LoVo (cell line): ENCODE results near the gene PSMC2.
A peak's percentile ranks its signal among the peaks of the same experiment; 100 is the strongest.

Experiments used
- DNase-seq: peaks from one replicate; pipeline ENCODE4 v3.0.0-alpha.2; 2016; ENCODE audit warnings: low spot score

The PSMC2 gene

DNA sequence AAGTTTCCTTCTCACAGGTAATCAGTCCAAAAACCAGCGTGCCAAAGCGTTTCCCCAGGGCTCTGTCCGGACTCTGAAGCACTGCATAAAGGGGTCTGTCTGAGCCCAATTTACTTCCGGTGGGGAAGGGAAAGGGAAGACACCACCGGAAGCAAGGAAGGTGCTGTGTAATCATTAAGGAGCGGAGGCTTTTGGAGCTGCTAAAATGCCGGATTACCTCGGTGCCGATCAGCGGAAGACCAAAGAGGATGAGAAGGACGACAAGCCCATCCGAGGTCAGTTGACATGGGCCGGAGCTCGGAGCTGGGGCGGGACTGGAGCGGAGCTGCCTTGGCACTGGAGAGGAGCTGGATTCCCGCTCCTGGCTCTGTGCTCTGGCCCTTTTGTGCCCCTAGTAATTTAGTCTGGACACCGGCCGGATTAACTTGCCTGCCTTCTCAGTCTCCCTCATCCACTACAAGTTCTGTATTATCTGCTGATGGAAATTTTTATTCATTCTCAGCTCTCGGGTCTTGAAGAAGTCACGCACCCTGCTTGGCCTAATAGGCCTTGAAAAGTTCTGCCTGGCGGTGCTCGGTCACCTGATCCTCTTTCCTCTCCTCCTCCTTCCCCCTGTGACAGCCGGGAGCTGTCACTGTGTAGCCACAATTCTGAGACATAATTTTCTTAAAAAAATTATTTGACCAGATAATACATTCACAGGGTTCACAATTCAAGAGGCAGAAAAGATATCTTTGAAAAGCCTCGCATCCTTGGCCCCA is at the start of gene PSMC2:
PSMC2 (plus strand) TSS at position 137 of the 761 bp plus-strand sequence; CDS start at position 206, 69 bp downstream.
- DNase-seq, result peak; percentile 95

GRCh38 chr7:103297837-103298179 is 49.6 kb upstream of the PSMC2 start:
- no peak for DNase-seq

- DNase-seq, result no peak
Measured at GRCh38 chr7:103299660-103300059, 47.8 kb upstream of the PSMC2 start.

- DNase-seq, result no peak
Measured at GRCh38 chr7:103301441-103301840, 46.0 kb upstream of the PSMC2 start.

DNA sequence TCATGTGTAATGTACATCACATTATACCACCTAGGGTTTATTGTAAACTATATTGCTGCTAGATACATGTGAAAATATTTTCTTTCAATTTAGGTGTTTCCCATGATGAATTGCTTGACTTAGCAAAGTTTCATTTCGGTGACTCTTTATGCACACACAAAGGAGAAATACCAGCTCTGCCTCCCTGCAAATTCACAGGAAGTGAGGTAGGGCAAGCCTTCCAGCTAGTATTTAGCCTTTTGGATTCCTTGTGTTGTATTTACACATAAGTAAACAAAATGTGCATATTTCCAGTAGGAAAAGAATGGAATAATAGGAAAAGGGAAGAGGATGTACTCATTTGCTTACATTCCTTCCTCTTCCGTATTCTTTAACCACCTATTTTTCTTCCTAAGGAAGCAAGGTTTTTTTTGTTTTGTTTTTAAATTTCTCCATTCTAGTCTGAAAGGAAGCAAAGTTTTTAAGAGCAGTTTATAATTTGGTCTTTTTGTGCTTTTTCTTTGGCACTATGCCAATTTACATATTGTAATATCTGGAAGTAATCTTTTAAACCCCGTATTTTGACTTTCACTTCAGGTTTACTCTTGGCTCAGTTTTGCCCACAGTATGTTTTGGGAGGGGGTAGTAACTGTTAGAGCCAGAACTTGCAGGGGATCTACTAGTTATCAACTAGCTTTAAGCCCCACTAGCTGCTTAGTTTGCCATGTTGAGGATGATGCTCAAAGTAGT is 39.8 kb upstream of the PSMC2 start:
- no peak for DNase-seq

- DNase-seq, result no peak
Measured at GRCh38 chr7:103314852-103315251, 32.6 kb upstream of the PSMC2 start.

GRCh38 chr7:103316380-103316941 is 31.0 kb upstream of the PSMC2 start:
- no peak for DNase-seq

DNA sequence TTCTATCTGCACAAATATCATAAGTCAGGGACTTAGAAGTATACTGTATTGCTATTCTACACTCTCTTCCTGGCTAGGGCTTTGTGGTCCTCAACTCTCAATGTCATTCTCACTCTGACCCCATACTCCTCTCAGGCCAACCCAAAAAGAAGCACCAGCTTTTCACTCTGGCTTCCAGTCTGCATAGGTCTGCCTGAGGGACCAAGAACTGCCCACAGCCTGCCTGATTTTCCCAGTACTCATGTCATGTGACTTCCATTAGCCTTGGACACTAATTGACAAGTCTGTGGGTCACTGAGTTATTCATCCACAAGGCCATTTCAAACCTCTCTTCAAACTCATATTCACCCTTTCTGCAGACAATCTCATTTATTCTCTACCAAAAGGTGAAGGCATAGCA is 30.4 kb upstream of the PSMC2 start:
- no peak for DNase-seq

DNA sequence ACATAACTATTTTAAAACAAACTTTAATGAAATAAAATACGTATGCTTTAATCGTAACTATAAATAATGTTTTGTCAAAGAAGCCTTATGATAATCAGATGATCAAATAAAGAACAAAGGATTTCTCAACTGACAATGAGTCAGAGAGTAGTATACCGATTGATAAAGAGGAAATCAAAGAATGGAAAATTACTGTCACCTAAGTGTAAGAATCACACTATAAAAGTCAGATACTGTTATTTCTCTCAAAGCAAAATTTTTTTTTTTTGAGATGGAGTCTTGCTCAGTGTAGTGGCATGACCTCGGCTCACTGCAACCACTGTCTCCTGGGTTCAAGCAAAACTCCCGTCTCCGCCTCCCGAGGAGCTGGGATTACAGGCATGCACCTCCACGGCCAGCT is 21.7 kb upstream of the PSMC2 start:
- no peak for DNase-seq

- DNase-seq, result no peak
Measured at GRCh38 chr7:103336761-103337160, 10.7 kb upstream of the PSMC2 start.

DNA sequence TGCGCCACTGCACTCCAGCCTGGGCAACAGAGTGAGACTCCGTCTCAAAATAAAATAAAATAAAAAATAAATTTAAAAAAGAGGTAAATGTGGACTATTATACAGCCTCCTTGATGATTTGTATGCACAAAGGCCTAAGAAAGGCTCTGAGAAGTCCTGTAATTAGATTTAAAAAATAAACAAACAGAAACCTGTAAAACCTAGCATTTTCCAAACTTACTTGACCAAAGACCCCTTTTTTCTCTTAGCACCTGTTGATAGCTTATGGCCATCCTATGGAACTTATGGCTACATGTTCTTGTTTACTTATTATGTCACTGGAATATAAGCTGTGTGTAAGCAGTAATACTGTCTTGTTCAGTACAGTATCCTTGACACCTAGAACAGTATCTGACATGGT is 8.6 kb upstream of the PSMC2 start:
- no peak for DNase-seq

GRCh38 chr7:103341466-103341865 is 6.0 kb upstream of the PSMC2 start:
- DNase-seq, result no peak

DNA sequence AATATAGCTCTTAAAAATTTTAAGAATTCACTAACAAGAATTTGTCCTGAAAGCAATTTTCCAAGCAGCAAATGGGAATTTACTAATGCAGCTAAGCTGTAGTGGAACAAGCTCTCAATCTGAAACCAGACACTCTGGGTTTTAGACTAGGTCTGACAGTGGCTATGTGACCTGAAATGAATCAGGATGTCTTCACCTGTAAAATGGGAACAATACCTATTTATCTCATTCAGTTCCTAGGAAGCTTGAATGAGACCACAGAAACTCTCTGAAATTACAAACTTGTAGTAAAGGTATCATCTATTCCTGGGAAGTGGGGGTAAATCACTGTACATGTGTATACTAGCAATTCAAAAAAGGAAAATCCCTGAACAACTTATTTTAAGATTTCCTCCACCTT is 4.1 kb upstream of the PSMC2 start:
- DNase-seq, result no peak

DNA sequence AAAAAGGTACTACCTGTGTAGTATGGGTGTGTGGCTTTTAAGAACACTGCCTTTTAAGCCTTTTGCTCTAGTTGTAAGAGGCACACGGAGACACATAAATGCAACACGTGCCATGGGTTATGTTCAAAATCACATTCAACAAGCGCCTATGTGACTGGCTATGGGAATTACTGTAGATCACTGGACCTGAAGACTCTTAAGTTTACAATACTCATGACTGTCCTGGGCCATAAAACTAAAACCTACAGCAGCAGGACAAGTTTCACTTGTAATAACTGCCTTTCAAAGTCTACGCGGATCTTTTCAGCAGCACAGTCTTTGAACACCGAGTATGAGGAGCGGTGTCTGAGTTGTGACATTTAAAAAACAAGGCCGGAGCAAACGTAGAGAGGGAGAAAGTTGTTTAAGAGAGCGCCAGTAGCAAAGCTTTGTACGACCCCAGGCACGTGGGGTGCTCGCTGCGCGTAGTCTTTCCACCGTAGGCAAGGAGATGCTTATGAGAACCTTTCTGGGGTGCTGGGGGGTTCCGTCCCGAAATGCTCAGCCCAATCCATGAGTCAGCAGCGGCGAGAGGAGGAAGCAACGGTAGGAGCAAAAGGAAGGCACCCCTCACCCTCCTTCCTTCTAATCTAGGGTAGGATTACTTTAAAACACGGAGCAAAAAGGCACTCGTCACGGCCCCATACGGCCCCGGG is 3.5 kb upstream of the PSMC2 start:
- peak; percentile 35 for DNase-seq

DNA sequence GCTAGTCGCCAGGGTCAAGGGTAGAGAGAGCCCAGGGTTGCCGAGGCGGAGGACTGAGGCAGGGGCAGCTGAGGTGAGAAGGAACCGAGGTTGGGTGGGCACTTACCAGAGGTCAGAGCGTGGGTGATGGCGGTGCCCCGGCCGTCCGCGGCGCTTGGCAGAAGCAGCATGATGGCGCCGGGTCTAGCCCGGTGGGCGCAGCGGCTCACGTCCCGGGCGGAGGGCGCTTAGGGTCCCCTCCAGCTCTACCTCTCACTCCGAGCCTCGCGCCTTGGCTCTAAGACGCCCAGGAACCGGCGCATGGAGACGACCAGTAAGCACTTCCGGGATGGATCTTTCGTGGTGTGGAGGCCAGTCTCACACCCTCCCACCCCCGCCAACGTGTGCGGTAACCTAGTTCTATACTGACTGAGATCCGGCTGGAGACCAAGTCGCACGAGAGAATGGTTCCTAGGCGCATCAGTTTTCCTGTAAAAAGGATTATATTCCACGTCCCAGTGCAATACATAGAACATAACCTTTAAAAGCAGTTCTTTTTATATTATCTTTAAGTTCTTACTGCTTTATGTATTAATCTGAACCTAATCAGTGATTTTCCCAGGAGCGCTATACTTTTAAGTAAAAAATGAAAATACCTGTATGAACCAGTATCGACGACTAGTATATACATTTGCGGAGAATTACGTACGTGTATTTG is 2.8 kb upstream of the PSMC2 start, which contains the start of gene DNAJC2:
DNAJC2 (minus strand) TSS at position 315 of the 697 bp plus-strand sequence; CDS start at position 170, 145 bp downstream.
- DNase-seq, result peak; percentile 97

DNA sequence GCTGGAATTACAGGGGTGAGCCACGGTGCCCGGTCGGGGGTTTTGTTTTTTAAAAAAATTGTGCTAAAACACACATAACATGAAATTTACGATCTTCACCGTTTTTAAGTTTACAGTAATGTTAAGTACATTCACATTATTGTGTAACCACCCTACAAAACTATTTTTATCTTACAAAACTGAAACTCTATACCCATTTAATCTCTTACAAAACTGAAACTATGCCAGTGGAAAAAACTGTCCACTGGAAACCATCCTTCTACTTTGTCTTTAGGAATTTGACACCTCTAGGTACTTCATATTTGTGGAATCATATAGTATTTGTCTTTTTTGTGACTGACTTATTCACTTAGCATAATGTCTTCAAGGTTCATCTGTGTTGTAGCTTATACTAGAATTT is 1.0 kb upstream of the PSMC2 start:
- no peak for DNase-seq

DNA sequence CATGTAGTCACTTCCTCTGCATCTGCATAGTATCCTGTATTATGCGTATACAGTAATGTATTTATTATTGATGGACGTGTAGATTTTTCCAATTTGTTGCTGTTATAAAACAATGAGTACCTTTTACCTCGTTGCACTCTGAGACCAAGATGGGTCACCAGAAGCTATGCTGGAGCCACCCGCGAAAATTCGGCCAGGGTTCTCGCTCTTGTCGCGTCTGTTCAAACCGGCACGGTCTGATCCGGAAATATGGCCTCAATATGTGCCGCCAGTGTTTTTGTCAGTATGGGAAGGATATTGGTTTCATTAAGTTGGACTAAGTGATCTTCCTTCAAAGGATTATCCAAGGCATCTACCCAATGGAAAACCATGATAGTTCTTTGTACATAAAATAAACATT is 1.0 kb downstream of the PSMC2 start:
- no peak for DNase-seq

DNA sequence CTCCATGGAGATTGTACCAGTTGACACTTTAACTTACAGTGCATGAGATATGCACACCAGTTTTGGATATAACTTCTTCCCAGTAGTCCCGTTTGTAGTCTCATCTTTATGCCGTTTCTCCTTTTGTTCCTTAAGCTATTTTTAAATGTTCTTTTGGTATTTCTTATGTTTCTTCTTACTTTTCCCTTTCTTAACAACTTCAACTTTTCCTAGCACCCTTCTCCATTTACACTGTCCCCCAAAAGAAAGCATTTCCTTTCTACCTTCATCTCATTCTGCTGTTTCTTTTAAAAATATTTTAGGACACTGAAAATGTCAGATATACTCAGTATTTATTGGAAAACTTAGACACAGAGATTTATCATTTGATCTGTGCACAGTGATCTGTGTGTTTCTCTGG is 1.5 kb downstream of the PSMC2 start:
- no peak for DNase-seq

DNA sequence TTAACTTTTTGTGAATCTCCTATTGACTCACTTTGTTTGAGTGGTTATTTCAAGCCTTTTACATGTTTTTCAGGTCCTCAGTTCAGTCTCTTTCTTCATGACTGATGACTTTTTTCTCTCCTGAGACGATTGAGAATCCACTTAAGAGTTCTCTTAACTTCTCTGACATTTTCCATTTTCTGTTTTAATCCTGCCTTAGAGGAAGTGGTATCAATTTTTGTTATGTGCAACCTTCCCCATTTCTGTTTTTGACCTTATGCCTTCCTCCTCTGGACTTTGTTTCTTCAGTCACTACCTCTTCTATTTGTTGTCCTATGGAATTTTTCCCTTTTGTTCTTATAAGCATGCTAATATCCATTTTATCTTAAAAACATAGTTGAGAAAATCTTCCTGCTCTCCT is 2.4 kb downstream of the PSMC2 start:
- no peak for DNase-seq

DNA sequence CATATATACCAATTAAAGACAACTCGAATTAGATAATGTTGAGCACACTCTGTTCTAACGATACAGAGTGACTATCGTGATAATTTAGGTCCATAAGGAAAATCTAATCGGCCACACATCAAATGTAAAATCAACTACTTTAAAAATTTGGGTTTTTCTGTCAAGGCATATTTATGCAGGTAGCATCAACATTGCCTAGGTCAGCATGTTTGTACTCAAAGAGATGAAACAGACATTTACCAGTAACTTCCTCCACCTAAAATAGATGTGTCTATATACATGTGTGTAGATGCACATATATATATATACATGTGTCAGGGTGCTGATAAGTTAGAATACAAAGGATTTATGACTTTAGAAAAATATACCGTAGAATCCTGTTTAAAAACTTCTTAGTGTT is 22.0 kb downstream of the PSMC2 start:
- no peak for DNase-seq

DNA sequence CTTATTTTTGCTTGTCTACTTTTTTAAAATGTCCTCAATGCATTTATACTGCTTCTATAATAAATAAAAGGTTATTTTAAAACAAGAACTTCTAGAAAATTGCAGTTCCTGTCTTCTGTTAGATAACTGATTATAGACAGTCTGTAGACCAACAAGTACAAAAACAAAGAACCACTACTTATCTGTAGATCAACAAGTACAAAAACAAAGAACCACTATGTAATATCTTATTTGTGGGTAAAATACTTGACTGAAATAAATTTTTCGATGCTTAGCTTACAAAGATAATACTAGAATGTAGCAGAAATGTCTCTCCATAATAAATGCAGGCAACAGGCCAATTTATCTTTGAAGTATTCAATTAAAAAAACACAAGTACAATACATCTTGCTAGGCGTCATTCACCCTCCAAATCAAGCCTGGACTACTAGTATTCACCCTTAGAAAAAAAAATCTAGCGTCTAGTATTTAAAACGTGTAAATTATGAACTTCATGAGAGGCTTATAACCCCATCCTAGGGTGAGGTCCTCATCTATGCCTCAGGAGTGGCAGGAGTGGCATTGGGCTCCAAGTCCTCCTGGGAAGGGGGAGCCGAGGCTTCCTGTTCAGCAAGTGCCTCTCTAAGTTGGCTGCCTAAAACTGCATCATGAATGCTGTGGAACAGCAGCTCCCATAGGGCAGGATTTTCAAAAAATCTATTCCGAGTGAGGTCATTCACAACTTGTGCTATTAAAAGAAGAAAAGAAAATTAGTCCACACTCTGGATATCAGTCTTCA is 26.6 kb downstream of the PSMC2 start:
- DNase-seq, result no peak
